IMR-90 (cell line): ENCODE measurements around the gene POU2AF2. TPM values are rescaled to one million over a fixed set of nuclear protein-coding genes. Genes with fewer than 3 reads are reported as not detected.

Experiments
- ATAC-seq: fragments of 200-7000 bp; cut with Tn5 transposase; 2 replicates; pipeline ENCODE4 v1.9.1; 2020; ENCODE audit warnings: low read depth, mild to moderate bottlenecking, moderate library complexity
- BruUV-seq: library from RNA; stranded (reverse); fragments of 400-500 nt; replicated peaks from 2 replicates; lab custom pipeline; 2021; lab: Mats Ljungman, UMichigan
- CTCF ChIA-PET: fragments of 300-600 bp; formaldehyde crosslinking; extraction: SDS; loops from one replicate; lab custom pipeline; 2021; ENCODE audit warnings: antibody characterized with exemption; lab: Yijun Ruan, JAX
- POLR2A ChIA-PET: fragments of 300-600 bp; sonication (Branson Sonifier 250); formaldehyde crosslinking; loops from one replicate; lab custom pipeline; 2022; ENCODE audit warnings: antibody characterized with exemption; ENCODE audit not compliant: unreplicated experiment; lab: Charles Lee
- DNase-seq: peaks from one replicate; pipeline ENCODE4 v3.0.0; 2013
- H2AFZ ChIP-seq: replicated peaks from 2 replicates; pipeline ENCODE3; 2013; ENCODE audit warnings: low read length, mild to moderate bottlenecking; ENCODE audit not compliant: poor library complexity
- H2AK5ac ChIP-seq: 2 replicates; pipeline ENCODE4 v1.6.1; 2013; ENCODE audit warnings: low read depth, low read length, inconsistent platforms
- H2AK9ac ChIP-seq: replicated peaks from 2 replicates; pipeline ENCODE3; 2013; ENCODE audit warnings: mild to moderate bottlenecking, low read depth, low read length, moderate library complexity; ENCODE audit not compliant: poor library complexity
- H2BK120ac ChIP-seq: 2 replicates; pipeline ENCODE4 v1.6.1; 2013; ENCODE audit warnings: low read depth, low read length, inconsistent platforms
- H2BK15ac ChIP-seq: 3 replicates; pipeline ENCODE4 v1.6.1; 2013; ENCODE audit warnings: low read depth, low read length, inconsistent platforms
- H2BK20ac ChIP-seq: 2 replicates; pipeline ENCODE4 v1.6.1; 2013; ENCODE audit warnings: low read depth, mild to moderate bottlenecking, inconsistent platforms, low read length, moderate library complexity
- H2BK5ac ChIP-seq: 2 replicates; pipeline ENCODE4 v1.6.1; 2013; ENCODE audit warnings: mild to moderate bottlenecking, low read depth, low read length, inconsistent platforms; ENCODE audit not compliant: poor library complexity, severe bottlenecking
- H3K14ac ChIP-seq: replicated peaks from 2 replicates; pipeline ENCODE4 v1.6.1; 2013; ENCODE audit warnings: low read depth, low read length, inconsistent platforms
- H3K18ac ChIP-seq: 2 replicates; pipeline ENCODE4 v1.6.1; 2013; ENCODE audit warnings: low read depth, low read length, control low read depth
- H3K23ac ChIP-seq: 2 replicates; pipeline ENCODE4 v1.6.1; 2013; ENCODE audit warnings: low read depth, low read length, inconsistent platforms
- H3K27ac ChIP-seq: 2 replicates; pipeline ENCODE4 v1.5.1; 2013; ENCODE audit warnings: mild to moderate bottlenecking, control low read depth, low read length; ENCODE audit not compliant: insufficient read depth
- H3K27me3 ChIP-seq: 2 replicates; pipeline ENCODE4 v1.6.1; 2013; ENCODE audit warnings: low read length; ENCODE audit not compliant: control insufficient read depth, insufficient read depth
- H3K36me3 ChIP-seq: 2 replicates; pipeline ENCODE4 v1.6.1; 2013; ENCODE audit warnings: low read length, mixed read lengths; ENCODE audit not compliant: control insufficient read depth, insufficient read depth
- H3K4ac ChIP-seq: 2 replicates; pipeline ENCODE4 v1.6.1; 2013; ENCODE audit warnings: low read depth, low read length, inconsistent platforms
- H3K4me1 ChIP-seq: 2 replicates; pipeline ENCODE4 v1.6.1; 2013; ENCODE audit warnings: low read length, mixed read lengths; ENCODE audit not compliant: control insufficient read depth, insufficient read depth
- H3K4me2 ChIP-seq: 2 replicates; pipeline ENCODE4 v1.6.1; 2013; ENCODE audit warnings: low read depth, mild to moderate bottlenecking, control low read depth, low read length, moderate library complexity
- H3K4me3 ChIP-seq: 2 replicates; pipeline ENCODE4 v1.5.1; 2013; ENCODE audit warnings: low read depth, mild to moderate bottlenecking, control low read depth, low read length, moderate library complexity; ENCODE audit not compliant: insufficient read depth
- H3K56ac ChIP-seq: 2 replicates; pipeline ENCODE4 v1.6.1; 2013; ENCODE audit warnings: low read length, inconsistent platforms; ENCODE audit not compliant: insufficient read depth; ENCODE audit errors: extremely low read depth
- H3K79me1 ChIP-seq, 2 experiments: 2 replicates each; pipeline ENCODE4 v1.6.1; 2013; ENCODE audit warnings: low read length in 2 of 2, inconsistent platforms in 1 of 2, low read depth in 1 of 2
- H3K9ac ChIP-seq: 2 replicates; pipeline ENCODE4 v1.6.1; 2013; ENCODE audit warnings: low read depth, low read length, control low read depth
- H3K9me1 ChIP-seq: 2 replicates; pipeline ENCODE4 v1.6.1; 2013; ENCODE audit warnings: low read length, inconsistent platforms; ENCODE audit not compliant: insufficient read depth
- H3K9me3 ChIP-seq: 2 replicates; pipeline ENCODE4 v1.6.1; 2013; ENCODE audit warnings: low read length; ENCODE audit not compliant: control insufficient read depth, insufficient read depth
- H4K20me1 ChIP-seq: 2 replicates; pipeline ENCODE4 v1.6.1; 2013; ENCODE audit warnings: low read length, inconsistent platforms; ENCODE audit not compliant: insufficient read depth
- H4K5ac ChIP-seq: 2 replicates; pipeline ENCODE4 v1.6.1; 2013; ENCODE audit warnings: mild to moderate bottlenecking, low read depth, low read length, control low read depth
- H4K8ac ChIP-seq, 2 experiments: 2 replicates each; pipeline ENCODE4 v1.6.1; 2013; ENCODE audit warnings: low read depth in 2 of 2, low read length in 2 of 2, control low read depth in 1 of 2, inconsistent platforms in 1 of 2
- H4K91ac ChIP-seq: 2 replicates; pipeline ENCODE4 v1.6.1; 2013; ENCODE audit warnings: low read depth, low read length, inconsistent platforms; ENCODE audit not compliant: insufficient read depth
- CEBPB ChIP-seq: IDR thresholded peaks from 2 replicates; pipeline ENCODE4 v1.6.1; 2012; ENCODE audit warnings: low read depth, low read length, improper control_type of control experiment
- CHD1 ChIP-seq: IDR thresholded peaks from 2 replicates; pipeline ENCODE4 v1.6.1; 2012; ENCODE audit warnings: low read depth, low read length, improper control_type of control experiment
- FOS ChIP-seq: fragments of 150-350 bp; IDR thresholded peaks from 2 replicates; pipeline ENCODE4 v1.6.1; 2016; ENCODE audit warnings: low read depth, low read length
- RAD21 ChIP-seq: IDR thresholded peaks from 2 replicates; pipeline ENCODE4 v1.6.1; 2012; ENCODE audit warnings: low read length, improper control_type of control experiment
- SMC3 ChIP-seq: fragments of 150-350 bp; IDR thresholded peaks from 2 replicates; pipeline ENCODE4 v1.6.1; 2016; ENCODE audit warnings: low read depth, mild to moderate bottlenecking, antibody characterized with exemption, low read length, moderate library complexity
- WGBS, 2 experiments: methylation state at CpG; one replicate each; pipeline versions ENCODE4 v1.1.5 to v1.1.7; 2013; ENCODE audit warnings: missing lambda C conversion rate in 2 of 2; ENCODE audit not compliant: insufficient read length in 1 of 2; ENCODE audit errors: extremely low coverage in 2 of 2; 5-methylcytosine and 5-hydroxymethylcytosine counted together
- dilution Hi-C: fragments of 300-500 bp; cut with HindIII; formaldehyde crosslinking; loops from one replicate; pipeline ENCODE4 v1.14.3; 2018; ENCODE audit warnings: low sequenced_read_pairs; ENCODE audit not compliant: unreplicated experiment
- in situ Hi-C: fragments of 300-500 bp; cut with MboI; formaldehyde crosslinking; loops from 3 replicates; pipeline ENCODE4 v1.14.3; 2019; ENCODE audit warnings: low sequenced_read_pairs, inconsistent platforms, mixed read lengths
- intact Hi-C: fragments of 100-400 bp; cut with micrococcal nuclease; formaldehyde crosslinking; loops from 2 replicates; pipeline ENCODE4 v1.10.0; 2022
- polyA plus RNA-seq, 3 experiments: library from polyadenylated mRNA; depleted of rRNA; stranded (reverse); fragments of >200 nt; gene quantifications; 2 replicates each; pipeline ENCODE4 v1.2.3, GENCODE V29; 2012; ENCODE audit warnings: low replicate concordance in 1 of 3
- total RNA-seq: library from RNA; depleted of rRNA; stranded (reverse); fragments of >200 nt; gene quantifications from 2 replicates; pipeline ENCODE4 v1.2.3, GENCODE V29; 2012
- TF ChIP-seq, protein P1 (sequence below): fragments of 150-350 bp; IDR thresholded peaks from 2 replicates; pipeline ENCODE4 v1.6.1; 2017; ENCODE audit warnings: mild to moderate bottlenecking, antibody characterized with exemption, low read length, low read depth

The POU2AF2 gene
- total and polyA plus RNA-seq, 2 of the 4 experiments (the other 2 are of a cell fraction): not detected

DNA sequence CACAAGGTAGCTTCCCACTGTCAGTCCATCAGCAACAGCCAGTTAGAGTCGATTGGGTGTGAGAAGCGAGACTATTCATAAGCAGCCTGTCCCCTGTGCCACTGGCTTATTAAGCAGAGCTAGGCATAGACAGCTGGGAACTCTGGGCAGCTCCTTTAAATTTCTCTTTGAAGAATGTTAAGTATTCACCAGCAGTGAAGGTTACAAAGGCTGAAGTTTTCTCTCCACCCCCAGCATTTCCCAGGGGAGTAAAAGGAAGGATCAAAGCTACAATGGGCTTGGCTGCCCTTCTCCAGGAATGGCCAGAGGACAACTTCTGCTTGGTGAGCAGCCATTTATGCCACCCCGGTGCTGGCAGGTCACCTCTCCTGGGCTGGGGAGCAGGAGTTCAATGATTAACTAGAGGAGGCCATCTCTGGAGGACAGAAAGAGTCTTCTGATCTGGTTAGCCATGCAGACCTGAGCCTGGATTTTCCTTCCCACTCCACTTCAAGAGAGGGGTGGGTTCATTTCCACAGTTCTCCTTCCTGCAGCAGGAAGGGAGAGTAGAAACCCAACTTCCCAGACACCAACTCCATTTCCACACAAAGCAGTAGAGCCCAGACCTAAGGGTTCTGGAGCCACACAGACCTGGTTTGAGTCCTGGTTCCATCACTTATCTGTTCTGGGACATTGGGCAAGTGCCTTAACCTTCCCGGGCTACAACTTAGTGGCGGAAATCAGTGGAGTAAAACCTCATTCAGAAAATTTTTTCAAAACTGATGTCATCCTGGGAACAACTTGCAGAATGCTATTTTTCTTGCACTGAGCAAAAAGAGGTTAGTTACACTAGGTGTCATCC is 75.4 kb downstream of the POU2AF2 start:
- intact Hi-C loops: no loop called here

More for the DNA sequence above, 75.4 kb downstream of the POU2AF2 start:
- peak overlapping the region; percentile 48; the same call in 1 of the 2 replicates for H3K4ac ChIP-seq
- H3K9ac ChIP-seq: no peak overlapping the region
- H4K5ac ChIP-seq: no peak overlapping the region
- CTCF ChIA-PET: no interaction called here
- peaks cover 8% of the 10 kb centered on the region for H3K27me3 ChIP-seq
- H2AK9ac ChIP-seq: no peak overlapping the region
- no peaks in the 10 kb centered on the region for H3K9me3 ChIP-seq
- peak overlapping the region; percentile 63; the same call in 1 of the 2 replicates for H2AK5ac ChIP-seq
- H3K9me1 ChIP-seq: 0 out of 2 replicates have a peak, but pooled peaks cover 5% of the 10 kb centered on the region
- POLR2A ChIA-PET: no interaction called here
- no peak overlapping the region for H2BK5ac ChIP-seq
- no peak overlapping the region for H3K56ac ChIP-seq
- TF ChIP-seq SMC3 (no peak), RAD21 (no peak), CEBPB (no peak), FOS (no peak), CHD1 (no peak)
- TF ChIP-seq, protein P1, sequence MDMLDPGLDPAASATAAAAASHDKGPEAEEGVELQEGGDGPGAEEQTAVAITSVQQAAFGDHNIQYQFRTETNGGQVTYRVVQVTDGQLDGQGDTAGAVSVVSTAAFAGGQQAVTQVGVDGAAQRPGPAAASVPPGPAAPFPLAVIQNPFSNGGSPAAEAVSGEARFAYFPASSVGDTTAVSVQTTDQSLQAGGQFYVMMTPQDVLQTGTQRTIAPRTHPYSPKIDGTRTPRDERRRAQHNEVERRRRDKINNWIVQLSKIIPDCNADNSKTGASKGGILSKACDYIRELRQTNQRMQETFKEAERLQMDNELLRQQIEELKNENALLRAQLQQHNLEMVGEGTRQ: no peak
- 100% methylated on average over 1 of the region's 5 CpGs; no CpG with 5 or more reads in 1 of the 2 experiments for WGBS, 2 experiments
- in situ Hi-C loops (no loop called here), dilution Hi-C loops (no loop called here)
- peaks cover 6% of the 10 kb centered on the region for H3K4me1 ChIP-seq
- peak overlapping the region; percentile 45 for H3K14ac ChIP-seq
- H4K8ac ChIP-seq: peak overlapping the region in 1 of 2 experiments; percentile 5; a peak in 1 of 4 replicates
- H2BK120ac ChIP-seq: peak overlapping the region; percentile 6; the same call in 1 of the 2 replicates
- peak overlapping the region; percentile 37; the same call in 1 of the 2 replicates for H4K91ac ChIP-seq
- no peak overlapping the region for H3K27ac ChIP-seq
- no peak overlapping the region for H3K4me2 ChIP-seq
- DNase-seq (no peak), ATAC-seq (0 out of 2 replicates have a peak, but pooled peaks have one; percentile 47)
- no TSS peak for BruUV-seq
- no peaks in the 10 kb centered on the region for H3K36me3 ChIP-seq
- no peaks in the 10 kb centered on the region for H3K79me1 ChIP-seq
- H3K4me3 ChIP-seq: no peak overlapping the region
- H4K20me1 ChIP-seq: no peaks in the 10 kb centered on the region
- H2AFZ ChIP-seq: no peak overlapping the region
- peak overlapping the region; percentile 77; the same call in 1 of the 3 replicates for H2BK15ac ChIP-seq
- H3K23ac ChIP-seq: no peak overlapping the region
- no peak overlapping the region for H3K18ac ChIP-seq
- H2BK20ac ChIP-seq: no peak overlapping the region; the same call in 1 of the 2 replicates
